ENCODE measurements around the gene GNG2. TPM values are rescaled to one million over a fixed set of nuclear protein-coding genes. Genes with fewer than 3 reads are reported as not detected.

GNG2 gene
- total and polyA plus RNA-seq, 2 of the 8 experiments (the other 6 are each of a cell fraction or from before 2014, with no cell fraction given): 8.2 to 17.9 TPM

GRCh38 chr14:51822499-51822898 is 37.9 kb upstream of the GNG2 start:
- Histone ChIP-seq H3K79me1 (ENCODE audit: low read depth, low read length) (no peaks in the 10 kb centered on the region), H4K8ac (ENCODE audit: extremely low read depth, insufficient read depth, low read length) (no peak overlapping the region), H3K79me2 (ENCODE audit: control insufficient read depth in 1 of 2, insufficient read depth in 2 of 2, low read length in 2 of 2) (no peaks in the 10 kb centered on the region), H2AFZ (ENCODE audit: low read length) (no peak overlapping the region), H2BK120ac (replicated peaks; ENCODE audit: low read depth, low read length) (no peak overlapping the region), H3K27ac (ENCODE audit: low read depth, low read length) (no peak overlapping the region), H3K18ac (ENCODE audit: extremely low read depth, low read length) (no peak overlapping the region), H3K27me3 (replicated peaks in 1 of 4; ENCODE audit: control insufficient read depth in 3 of 4, extremely low read depth in 1 of 4, insufficient read depth in 3 of 4, low read length in 3 of 4) (no peaks in the 10 kb centered on the region), H3K9me3 (ENCODE audit: insufficient read depth in 2 of 2, low read depth in 1 of 2, low read length in 1 of 2) (peaks cover 0 to 2% of the 10 kb centered on the region in 2 experiments; a peak in 1 of 4 replicates), H3K4me3 (ENCODE audit: extremely low read depth in 1 of 4, insufficient read depth in 2 of 4, low read depth in 3 of 4, low read length in 4 of 4) (no peak overlapping the region), H2BK15ac (ENCODE audit: low read length) (no peak overlapping the region), H3K4ac (replicated peaks; ENCODE audit: insufficient read length, low read depth, low read length) (no peak overlapping the region), H3K4me2 (ENCODE audit: insufficient read depth in 1 of 2, low read depth in 2 of 2, low read length in 2 of 2) (no peak overlapping the region), H3K4me1 (replicated peaks in 1 of 4; ENCODE audit: control insufficient read depth in 3 of 4, insufficient read depth in 4 of 4, low read length in 3 of 4) (peaks cover 0 to 7% (median 4%) of the 10 kb centered on the region in 4 experiments; a peak in 5 of 7 replicates), H3K36me3 (ENCODE audit: control insufficient read depth in 2 of 4, insufficient read depth in 4 of 4, low read length in 3 of 4) (no peaks in the 10 kb centered on the region), H2BK5ac (ENCODE audit: low read depth, low read length) (no peak overlapping the region), H2BK12ac (ENCODE audit: low read depth, low read length) (no peak overlapping the region), H4K5ac (ENCODE audit: insufficient read length, low read depth, low read length) (no peak overlapping the region), H3K23ac (ENCODE audit: insufficient read length) (no peak overlapping the region), H3K14ac (ENCODE audit: insufficient read length) (no peak overlapping the region), H3K23me2 (ENCODE audit: low read depth, low read length) (peaks cover 2% of the 10 kb centered on the region; the same call in 1 of the 2 replicates), H4K20me1 (replicated peaks in 1 of 2; ENCODE audit: control insufficient read depth in 1 of 2, insufficient read depth in 2 of 2, low read length in 2 of 2) (no peaks in the 10 kb centered on the region), H3K56ac (replicated peaks; ENCODE audit: insufficient read length, low read depth, low read length) (no peak overlapping the region), H2BK20ac (ENCODE audit: low read length) (no peak overlapping the region), H3K9ac (replicated peaks in 1 of 4; ENCODE audit: extremely low read depth in 1 of 4, low read depth in 3 of 4, low read length in 3 of 4) (no peak overlapping the region), H4K91ac (replicated peaks; ENCODE audit: insufficient read length, low read length) (no peak overlapping the region), H2AK5ac (ENCODE audit: low read depth, low read length) (no peak overlapping the region; the same call in 1 of the 2 replicates)
- TF ChIP-seq TEAD4 (IDR thresholded peaks at IDR 0.05; ENCODE audit: low read depth, low read length): no peak
- no peak for TF ChIP-seq RXRA (IDR thresholded peaks at IDR 0.05; ENCODE audit: insufficient read depth, low read depth, low read length)
- no peak for TF ChIP-seq PHF8 (conservative IDR thresholded peaks at IDR 0.05; ENCODE audit: low read depth, low read length)
- TF ChIP-seq ZNF274 (IDR thresholded peaks at IDR 0.05; ENCODE audit: borderline replicate concordance, extremely low read depth, low read length): no peak
- no peak for TF ChIP-seq SAP30 (IDR thresholded peaks at IDR 0.05; ENCODE audit: insufficient read depth, insufficient replicate concordance, low read length)
- no peak for TF ChIP-seq RFX5 (IDR thresholded peaks at IDR 0.05; ENCODE audit: borderline replicate concordance, low read depth, low read length)
- no peak for TF ChIP-seq POU5F1 (IDR thresholded peaks at IDR 0.05; ENCODE audit: low read depth, low read length)
- no peak for TF ChIP-seq CBX8 (IDR thresholded peaks at IDR 0.05; ENCODE audit: borderline replicate concordance, low read depth, low read length)
- no peak for TF ChIP-seq ASH2L (IDR thresholded peaks at IDR 0.05; ENCODE audit: low read length)
- no peak for TF ChIP-seq CBX5 (IDR thresholded peaks at IDR 0.05; ENCODE audit: low read depth, low read length)
- no peak for TF ChIP-seq JUND (IDR thresholded peaks at IDR 0.05; ENCODE audit: low read length)
- TF ChIP-seq KDM1A (IDR thresholded peaks at IDR 0.05; ENCODE audit: borderline replicate concordance, low read length): no peak
- TF ChIP-seq SIX5 (IDR thresholded peaks at IDR 0.05; ENCODE audit: low read depth, low read length): no peak
- FAIRE-seq (no peak), DNase-seq (ENCODE audit: low read depth in 1 of 2, low spot score in 2 of 2) (no peak)
- CTCF ChIA-PET (ENCODE audit: partially characterized antibody): no interaction called here
- WGBS, 2 experiments (ENCODE audit: extremely low coverage in 1 of 2, insufficient coverage in 1 of 2, insufficient read length in 1 of 2, insufficient replicate concordance in 2 of 2, low coverage in 1 of 2, low lambda C conversion rate in 2 of 2, missing lambda C conversion rate in 1 of 2): 65% methylated on average over 1 of the region's 2 CpGs; no CpG with 5 or more reads in 1 of the 2 experiments
- POLR2A ChIA-PET (ENCODE audit: partially characterized antibody): no interaction called here
